ENCODE measurements around the gene TANC1. TPM values are rescaled to one million over a fixed set of nuclear protein-coding genes. Genes with fewer than 3 reads are reported as not detected.

The TANC1 gene
- total RNA-seq, 8 experiments from 2014 or later = 2.8 to 47.3 (median 6.9) TPM

GRCh38 chr2:159224061-159224813, 255.8 kb downstream of the TANC1 start:
- in situ Hi-C loops (cut with MboI; ENCODE audit: low pct_unique_long_range_greater_than_20kb in 2 of 9, low sequenced_read_pairs in 9 of 9, unreplicated experiment in 9 of 9) = no loop called here
- H3K27ac ChIP-seq = no peak overlapping the region
- H3K4me3 ChIP-seq = no peak overlapping the region
- 70 to 100% (median 96%) methylated on average over 1 to 16 of the region's 17 CpGs; no CpG with 5 or more reads in 1 of the 10 experiments for WGBS, 10 experiments
- ATAC-seq (replicated peaks in 6 of 8) = no peak
- H3K4me1 ChIP-seq (replicated peaks in 1 of 2) = no peaks in the 10 kb centered on the region

DNA sequence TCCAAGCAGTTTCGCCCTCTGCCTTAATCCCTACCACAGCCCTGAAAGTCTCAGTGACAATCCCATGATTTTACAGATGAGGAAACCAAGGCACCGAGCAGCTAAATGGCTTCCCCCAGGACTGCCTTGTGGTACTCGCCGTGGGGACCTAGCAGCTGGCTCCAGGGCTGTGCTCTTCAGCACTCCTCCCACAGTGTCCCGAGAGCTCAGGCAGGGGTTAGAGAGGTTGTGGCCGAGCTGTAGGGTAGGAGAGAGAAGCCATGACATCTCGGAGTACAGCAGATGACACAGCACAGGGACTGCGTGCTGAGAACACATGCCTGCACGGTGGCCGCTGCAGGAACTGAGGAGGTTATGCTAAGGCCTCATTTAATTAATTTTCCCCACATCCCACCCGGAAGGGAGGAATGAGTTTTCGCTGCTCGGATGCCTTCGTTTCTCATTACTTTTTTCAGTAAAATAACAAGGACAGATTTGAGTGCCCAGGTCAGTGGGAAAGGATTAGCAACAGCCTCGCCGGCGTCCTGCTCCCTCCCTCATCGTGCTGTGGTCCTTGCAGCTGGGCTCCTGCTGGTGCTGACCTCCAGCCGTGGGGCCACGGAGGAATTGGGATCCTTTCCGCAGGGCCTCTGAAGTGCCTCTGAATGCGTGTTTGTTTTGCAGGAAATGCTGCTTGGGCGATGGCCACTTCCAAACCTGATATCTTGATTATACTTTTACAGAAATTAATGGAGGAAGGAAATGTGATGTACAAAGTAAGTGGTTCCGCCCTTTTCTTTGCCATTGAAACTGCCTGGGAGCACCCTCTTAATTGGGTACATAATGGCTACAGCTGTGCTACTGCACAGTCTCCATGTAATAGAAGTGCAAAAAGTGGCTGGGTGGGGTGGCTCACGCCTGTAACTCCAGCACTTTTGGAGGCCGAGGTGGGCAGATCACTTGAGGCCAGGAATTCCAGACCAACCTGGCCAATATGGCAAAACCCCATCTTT, 256.9 kb downstream of the TANC1 start:
- H3K27ac ChIP-seq = no peak overlapping the region
- no peak for ATAC-seq (replicated peaks in 6 of 8)
- WGBS, 10 experiments = 80 to 95% (median 85%) methylated on average over 2 to 15 of the region's 26 CpGs; no CpG with 5 or more reads in 2 of the 10 experiments
- in situ Hi-C loops (cut with MboI; ENCODE audit: low pct_unique_long_range_greater_than_20kb in 2 of 9, low sequenced_read_pairs in 9 of 9, unreplicated experiment in 9 of 9) = no loop called here
- H3K4me3 ChIP-seq = no peak overlapping the region
- no peaks in the 10 kb centered on the region for H3K4me1 ChIP-seq (replicated peaks in 1 of 2)

- no peak overlapping the region for H3K4me3 ChIP-seq
- no peak overlapping the region for H3K27ac ChIP-seq
- WGBS, 10 experiments = 25 to 100% (median 94%) methylated on average over 1 to 3 of the region's 5 CpGs; no CpG with 5 or more reads in 5 of the 10 experiments
- in situ Hi-C loops (cut with MboI; ENCODE audit: low pct_unique_long_range_greater_than_20kb in 2 of 9, low sequenced_read_pairs in 9 of 9, unreplicated experiment in 9 of 9) = no loop called here
- ATAC-seq (replicated peaks in 6 of 8) = peak in 2 of 8 experiments; percentile 41 to 54
- H3K4me1 ChIP-seq (replicated peaks in 1 of 2) = no peaks in the 10 kb centered on the region
These were observed 257.6 kb downstream of the TANC1 start for GRCh38 chr2:159226059-159226461.

GRCh38 chr2:159226608-159227385, 258.4 kb downstream of the TANC1 start:
- in situ Hi-C loops (cut with MboI; ENCODE audit: low pct_unique_long_range_greater_than_20kb in 2 of 9, low sequenced_read_pairs in 9 of 9, unreplicated experiment in 9 of 9) = no loop called here
- Histone ChIP-seq H3K4me1 (replicated peaks in 1 of 2) (no peaks in the 10 kb centered on the region), H3K27ac (no peak overlapping the region), H3K4me3 (no peak overlapping the region)
- no peak for ATAC-seq (replicated peaks in 6 of 8)

- in situ Hi-C loops (cut with MboI; ENCODE audit: low pct_unique_long_range_greater_than_20kb in 2 of 9, low sequenced_read_pairs in 9 of 9, unreplicated experiment in 9 of 9) = no loop called here
- ATAC-seq (replicated peaks in 6 of 8) = no peak
- Histone ChIP-seq H3K4me1 (replicated peaks in 1 of 2) (no peaks in the 10 kb centered on the region), H3K27ac (no peak overlapping the region), H3K4me3 (no peak overlapping the region)
- WGBS, 10 experiments = 25 to 77% (median 40%) methylated on average over 2 to 3 of the region's 3 CpGs; no CpG with 5 or more reads in 5 of the 10 experiments
These were observed 259.0 kb downstream of the TANC1 start for GRCh38 chr2:159227467-159227866.

- ATAC-seq (replicated peaks in 6 of 8) = peak in 3 of 8 experiments; percentile 41 to 85 (median 79)
- WGBS, 10 experiments = 0 to 97% (median 82%) methylated on average over 2 to 11 of the region's 14 CpGs
- in situ Hi-C loops (cut with MboI; ENCODE audit: low pct_unique_long_range_greater_than_20kb in 2 of 9, low sequenced_read_pairs in 9 of 9, unreplicated experiment in 9 of 9) = no loop called here
- H3K4me3 ChIP-seq = no peak overlapping the region
- H3K4me1 ChIP-seq (replicated peaks in 1 of 2) = no peaks in the 10 kb centered on the region
- H3K27ac ChIP-seq = no peak overlapping the region
These were observed 259.7 kb downstream of the TANC1 start for GRCh38 chr2:159228081-159228581.

DNA sequence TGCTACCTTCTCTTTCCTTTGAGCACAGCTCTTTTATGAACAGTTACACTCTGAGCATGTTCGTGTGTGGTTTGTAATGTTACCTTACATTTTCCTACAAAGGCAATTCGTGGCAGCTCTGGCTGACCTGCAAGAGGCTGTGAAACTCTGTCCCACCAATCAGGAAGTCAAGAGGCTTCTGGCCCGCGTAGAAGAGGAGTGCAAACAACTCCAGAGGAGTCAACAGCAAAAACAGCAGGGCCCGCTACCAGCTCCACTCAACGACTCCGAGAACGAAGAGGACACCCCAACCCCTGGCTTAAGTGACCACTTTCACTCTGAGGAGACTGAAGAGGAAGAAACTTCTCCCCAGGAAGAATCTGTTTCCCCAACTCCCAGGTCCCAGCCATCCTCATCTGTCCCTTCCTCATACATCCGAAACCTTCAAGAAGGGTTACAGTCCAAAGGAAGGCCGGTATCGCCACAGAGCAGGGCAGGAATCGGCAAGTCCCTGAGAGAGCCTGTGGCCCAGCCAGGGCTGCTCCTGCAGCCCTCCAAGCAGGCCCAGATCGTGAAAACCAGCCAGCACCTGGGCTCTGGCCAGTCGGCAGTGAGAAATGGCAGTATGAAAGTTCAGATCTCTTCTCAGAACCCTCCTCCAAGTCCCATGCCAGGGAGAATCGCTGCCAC, 261.2 kb downstream of the TANC1 start:
- WGBS, 10 experiments = 80 to 100% (median 92%) methylated on average over 1 to 13 of the region's 15 CpGs; no CpG with 5 or more reads in 2 of the 10 experiments

DNA sequence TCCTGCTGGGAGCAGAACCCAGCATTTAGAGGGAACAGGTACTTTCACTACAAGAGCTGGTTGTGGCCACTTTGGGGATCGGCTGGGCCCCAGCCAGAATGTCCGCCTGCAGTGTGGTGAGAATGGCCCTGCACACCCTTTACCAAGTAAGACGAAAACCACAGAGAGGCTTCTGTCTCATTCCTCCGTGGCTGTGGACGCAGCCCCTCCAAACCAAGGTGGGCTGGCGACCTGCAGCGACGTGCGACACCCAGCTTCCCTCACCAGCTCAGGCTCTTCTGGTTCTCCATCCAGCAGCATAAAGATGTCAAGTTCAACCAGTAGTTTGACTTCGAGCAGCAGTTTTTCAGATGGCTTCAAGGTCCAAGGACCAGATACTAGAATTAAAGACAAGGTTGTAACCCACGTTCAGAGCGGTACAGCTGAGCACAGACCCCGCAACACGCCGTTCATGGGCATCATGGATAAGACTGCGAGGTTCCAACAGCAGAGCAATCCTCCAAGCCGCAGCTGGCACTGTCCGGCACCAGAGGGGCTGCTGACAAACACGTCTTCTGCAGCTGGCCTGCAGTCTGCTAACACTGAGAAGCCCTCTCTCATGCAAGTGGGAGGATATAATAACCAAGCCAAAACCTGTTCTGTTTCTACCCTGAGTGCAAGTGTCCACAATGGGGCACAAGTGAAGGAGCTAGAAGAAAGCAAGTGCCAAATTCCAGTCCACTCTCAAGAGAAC, 261.9 kb downstream of the TANC1 start:
- WGBS, 10 experiments = 85 to 100% (median 100%) methylated on average over 1 to 9 of the region's 19 CpGs; no CpG with 5 or more reads in 3 of the 10 experiments
- Histone ChIP-seq H3K4me1 (replicated peaks in 1 of 2) (no peaks in the 10 kb centered on the region), H3K4me3 (no peak overlapping the region), H3K27ac (no peak overlapping the region)
- in situ Hi-C loops (cut with MboI; ENCODE audit: low pct_unique_long_range_greater_than_20kb in 2 of 9, low sequenced_read_pairs in 9 of 9, unreplicated experiment in 9 of 9) = no loop called here
- ATAC-seq (replicated peaks in 6 of 8) = no peak

More for the DNA sequence above, 261.2 kb downstream of the TANC1 start:
- Histone ChIP-seq H3K4me3 (no peak overlapping the region), H3K27ac (no peak overlapping the region), H3K4me1 (replicated peaks in 1 of 2) (no peaks in the 10 kb centered on the region)
- ATAC-seq (replicated peaks in 6 of 8) = no peak
- in situ Hi-C loops (cut with MboI; ENCODE audit: low pct_unique_long_range_greater_than_20kb in 2 of 9, low sequenced_read_pairs in 9 of 9, unreplicated experiment in 9 of 9) = no loop called here

DNA sequence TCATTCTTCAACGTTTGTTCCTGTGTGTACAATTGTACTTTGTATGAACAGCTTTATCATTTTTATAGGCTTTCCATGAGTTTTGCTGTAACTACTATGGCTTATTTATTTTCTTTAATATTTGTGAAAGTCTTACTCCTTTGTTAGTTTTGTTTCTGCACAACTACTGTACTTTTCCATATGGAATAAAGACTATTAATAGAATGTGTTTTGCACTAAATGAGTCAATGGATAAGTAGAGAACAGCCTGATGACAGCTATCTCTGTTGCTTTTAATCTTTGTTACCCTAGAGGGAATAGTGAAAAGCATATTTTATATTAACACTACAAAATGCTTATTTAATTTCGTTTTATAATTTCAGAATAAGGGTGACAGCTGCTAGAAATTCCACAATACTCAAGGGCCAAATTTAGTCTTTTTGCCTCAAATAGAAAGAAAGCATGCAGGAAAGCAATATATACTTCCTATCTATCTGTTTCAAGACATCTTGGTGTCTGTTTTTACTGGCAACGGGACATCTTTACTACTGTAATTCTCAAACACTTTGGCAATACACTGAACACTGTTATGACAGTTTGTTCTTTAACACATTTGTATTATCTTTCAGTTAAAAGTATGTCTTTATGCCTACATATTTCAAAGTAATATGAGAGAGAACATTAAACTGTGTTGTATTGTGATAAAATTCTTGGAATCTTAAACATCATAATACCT, 264.2 kb downstream of the TANC1 start:
- no peaks in the 10 kb centered on the region for H3K4me1 ChIP-seq (replicated peaks in 1 of 2)
- no peak overlapping the region for H3K4me3 ChIP-seq
- WGBS, 10 experiments = 32 to 87% (median 59%) methylated on average over 1 to 3 of the region's 3 CpGs
- ATAC-seq (replicated peaks in 6 of 8) = peak in 2 of 8 experiments; percentile 13 to 35
- in situ Hi-C loops (cut with MboI; ENCODE audit: low pct_unique_long_range_greater_than_20kb in 2 of 9, low sequenced_read_pairs in 9 of 9, unreplicated experiment in 9 of 9) = no loop called here
- no peak overlapping the region for H3K27ac ChIP-seq

DNA sequence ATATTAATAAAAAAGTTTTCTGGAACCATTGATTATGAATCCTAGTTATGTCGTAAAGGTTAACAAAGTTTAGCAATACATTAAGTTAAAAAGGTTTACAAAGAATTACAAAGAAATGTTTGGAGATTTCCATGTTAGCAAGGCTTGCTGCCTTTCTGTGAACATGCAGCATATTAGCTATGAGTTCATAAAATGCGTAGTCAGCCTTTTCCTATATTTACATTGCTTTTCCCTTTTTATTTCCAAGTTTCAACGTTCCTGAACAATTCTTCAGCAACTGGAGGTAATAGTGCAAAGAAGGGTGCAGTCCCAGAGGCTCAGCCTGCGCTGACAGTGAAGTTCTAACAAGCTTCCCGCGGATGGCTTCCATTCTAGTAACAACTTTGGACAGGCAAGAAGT, 266.4 kb downstream of the TANC1 start:
- Histone ChIP-seq H3K27ac (no peak overlapping the region), H3K4me1 (replicated peaks in 1 of 2) (no peaks in the 10 kb centered on the region), H3K4me3 (no peak overlapping the region)
- WGBS, 10 experiments = 81 to 100% (median 90%) methylated on average over 2 to 6 of the region's 6 CpGs; no CpG with 5 or more reads in 1 of the 10 experiments
- no peak for ATAC-seq (replicated peaks in 6 of 8)
- in situ Hi-C loops (cut with MboI; ENCODE audit: low pct_unique_long_range_greater_than_20kb in 2 of 9, low sequenced_read_pairs in 9 of 9, unreplicated experiment in 9 of 9) = no loop called here

- Histone ChIP-seq H3K27ac (no peak overlapping the region), H3K4me3 (no peak overlapping the region), H3K4me1 (replicated peaks in 1 of 2) (no peaks in the 10 kb centered on the region)
- in situ Hi-C loops (cut with MboI; ENCODE audit: low pct_unique_long_range_greater_than_20kb in 2 of 9, low sequenced_read_pairs in 9 of 9, unreplicated experiment in 9 of 9) = no loop called here
- ATAC-seq (replicated peaks in 6 of 8) = peak in 1 of 8 experiments; percentile 89
These were observed 275.1 kb downstream of the TANC1 start for GRCh38 chr2:159243529-159243928.
